ENCODE measurements around the gene NDUFS7. TPM values are rescaled to one million over a fixed set of nuclear protein-coding genes. Genes with fewer than 3 reads are reported as not detected.

NDUFS7 gene
- polyA plus RNA-seq, 2 of the 4 experiments (the other 2 are of a cell fraction), result 19.3 to 68.9 TPM

DNA sequence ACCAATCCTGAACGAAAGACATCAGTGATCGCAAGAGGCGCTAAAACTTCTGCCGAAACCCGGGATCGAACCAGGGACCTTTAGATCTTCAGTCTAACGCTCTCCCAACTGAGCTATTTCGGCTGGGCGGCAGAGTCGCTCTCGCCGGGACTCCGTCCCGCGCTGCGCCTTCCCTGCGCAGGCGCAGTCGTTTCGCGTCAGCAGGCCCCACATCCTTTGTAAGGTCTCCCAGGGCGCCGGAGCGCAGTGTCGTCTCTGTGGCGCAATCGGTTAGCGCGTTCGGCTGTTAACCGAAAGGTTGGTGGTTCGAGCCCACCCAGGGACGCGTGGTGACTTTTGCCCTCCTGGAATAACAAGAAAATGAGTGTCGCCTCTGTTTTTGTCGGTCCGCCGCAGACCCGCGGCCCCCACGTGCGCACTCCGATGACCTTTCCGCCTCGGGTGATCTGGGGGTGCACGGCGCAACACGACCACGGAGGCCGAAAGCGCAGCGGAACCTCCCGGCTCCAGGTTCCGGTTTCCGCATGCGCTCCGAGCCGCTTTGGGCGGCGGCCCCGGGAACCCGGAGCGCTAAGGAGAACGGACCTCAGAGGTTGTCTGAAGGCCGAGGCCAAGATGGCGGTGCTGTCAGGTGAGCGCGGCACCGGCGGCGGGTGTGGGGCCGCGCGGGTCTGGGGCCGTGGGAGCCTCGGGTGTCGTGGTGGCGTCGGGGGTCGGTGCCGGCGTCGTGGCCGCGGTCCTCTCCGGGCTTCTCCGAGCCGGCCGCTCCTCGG is at the start of gene NDUFS7 (continued):
- TF ChIP-seq SMC3 (IDR thresholded peaks at IDR 0.05) (peak; percentile 19; the same call in 1 of the 3 replicates), USF2 (IDR thresholded peaks at IDR 0.05) (peak; percentile 41; the same call in 1 of the 2 replicates), GATA3 (IDR thresholded peaks at IDR 0.05; ENCODE audit: borderline replicate concordance) (no peak), KDM5A (IDR thresholded peaks at IDR 0.05) (peak; percentile 94), RCOR1 (IDR thresholded peaks at IDR 0.05; ENCODE audit: low read depth, low read length) (peak; percentile 6; the same call in 1 of the 2 replicates), SREBF2 (IDR thresholded peaks at IDR 0.05) (peak; percentile 100), PHF8 (IDR thresholded peaks at IDR 0.05; ENCODE audit: borderline replicate concordance, low read depth) (0 out of 2 replicates have a peak, but pooled peaks have one; percentile 31)

- POLR2A ChIA-PET, result no interaction called here
- WGBS (ENCODE audit: missing lambda C conversion rate), result 84% methylated on average over 18 of the region's 22 CpGs
- CTCF ChIA-PET, result interaction anchor here (0.7 to 1.6 kb wide), 3 partner anchors 24 to 70 kb away, joined by 3 read pairs; no protein-coding TSS in a partner anchor
These were observed 47.5 kb upstream of the NDUFS7 start for GRCh38 chr19:1336079-1336684.

More at GRCh38 chr19:1336079-1336684, 47.5 kb upstream of the NDUFS7 start:
- Histone ChIP-seq H3K9me3 (no peaks in the 10 kb centered on the region), H3K27ac (no peak overlapping the region), H3K4me2 (no peak overlapping the region), H3K4me3 (no peak overlapping the region), H3K4me1 (no peaks in the 10 kb centered on the region)
- ATAC-seq (no peak), DNase-seq (ENCODE audit: low read depth in 1 of 2, low spot score in 1 of 2) (no peak), FAIRE-seq (no peak)
- no peak for TF ChIP-seq POLR2AphosphoS2 (conservative IDR thresholded peaks at IDR 0.05; ENCODE audit: low read length)
- no peak for TF ChIP-seq RCOR1 (IDR thresholded peaks at IDR 0.05; ENCODE audit: low read depth, low read length)
- no peak for TF ChIP-seq ZFP36 (IDR thresholded peaks at IDR 0.05; ENCODE audit: borderline replicate concordance, partially characterized antibody)
- TF ChIP-seq JUN (IDR thresholded peaks at IDR 0.05), result no peak
- no peak for TF ChIP-seq USF2 (IDR thresholded peaks at IDR 0.05)
- TF ChIP-seq CHD4 (IDR thresholded peaks at IDR 0.05; ENCODE audit: borderline replicate concordance), result no peak
- TF ChIP-seq HDAC2 (IDR thresholded peaks at IDR 0.05), result no peak
- TF ChIP-seq HOXB5 (CRISPR knock-in tag; IDR thresholded peaks at IDR 0.05), result no peak
- TF ChIP-seq KDM5A (IDR thresholded peaks at IDR 0.05), result no peak
- TF ChIP-seq MAX (IDR thresholded peaks at IDR 0.05), result no peak
- no peak for TF ChIP-seq HOXA7 (CRISPR knock-in tag; IDR thresholded peaks at IDR 0.05)
- TF ChIP-seq REST (IDR thresholded peaks at IDR 0.05), result no peak
- TF ChIP-seq BHLHE40 (IDR thresholded peaks at IDR 0.05; ENCODE audit: low read depth, low read length), result no peak
- TF ChIP-seq, protein P1, sequence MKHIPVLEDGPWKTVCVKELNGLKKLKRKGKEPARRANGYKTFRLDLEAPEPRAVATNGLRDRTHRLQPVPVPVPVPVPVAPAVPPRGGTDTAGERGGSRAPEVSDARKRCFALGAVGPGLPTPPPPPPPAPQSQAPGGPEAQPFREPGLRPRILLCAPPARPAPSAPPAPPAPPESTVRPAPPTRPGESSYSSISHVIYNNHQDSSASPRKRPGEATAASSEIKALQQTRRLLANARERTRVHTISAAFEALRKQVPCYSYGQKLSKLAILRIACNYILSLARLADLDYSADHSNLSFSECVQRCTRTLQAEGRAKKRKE (CRISPR knock-in tag; IDR thresholded peaks at IDR 0.05; ENCODE audit: low read depth), result no peak
- no peak for TF ChIP-seq CEBPB (IDR thresholded peaks at IDR 0.05)
- no peak for TF ChIP-seq MAFK (IDR thresholded peaks at IDR 0.05; ENCODE audit: partially characterized antibody)
- TF ChIP-seq, protein P2, sequence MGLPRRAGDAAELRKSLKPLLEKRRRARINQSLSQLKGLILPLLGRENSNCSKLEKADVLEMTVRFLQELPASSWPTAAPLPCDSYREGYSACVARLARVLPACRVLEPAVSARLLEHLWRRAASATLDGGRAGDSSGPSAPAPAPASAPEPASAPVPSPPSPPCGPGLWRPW (IDR thresholded peaks at IDR 0.05), result no peak
- TF ChIP-seq CBX8 (IDR thresholded peaks at IDR 0.05), result no peak
- no peak for TF ChIP-seq GATA3 (IDR thresholded peaks at IDR 0.05; ENCODE audit: borderline replicate concordance)

Data from A549 (cell line).